GM13976 (cell line): Measurements from ENCODE around the gene KIF1A.

ENCODE experiments used
- DNase-seq: peaks from one replicate; pipeline ENCODE4 v3.0.0; 2012; ENCODE audit warnings: low spot score
- in situ Hi-C: fragments of 300-500 bp; cut with MboI; formaldehyde crosslinking; loops from one replicate; pipeline ENCODE4 v1.12.0; 2022; ENCODE audit warnings: low sequenced_read_pairs, mixed read lengths, inconsistent platforms; ENCODE audit not compliant: unreplicated experiment
- TF ChIP-seq, protein P1 (sequence below): IDR thresholded peaks from 2 replicates; pipeline ENCODE4 v1.5.1; 2012; ENCODE audit warnings: borderline replicate concordance, mild to moderate bottlenecking; ENCODE audit not compliant: insufficient read depth; ENCODE audit errors: extremely low read depth, missing control alignments, control extremely low read depth

KIF1A gene

DNA sequence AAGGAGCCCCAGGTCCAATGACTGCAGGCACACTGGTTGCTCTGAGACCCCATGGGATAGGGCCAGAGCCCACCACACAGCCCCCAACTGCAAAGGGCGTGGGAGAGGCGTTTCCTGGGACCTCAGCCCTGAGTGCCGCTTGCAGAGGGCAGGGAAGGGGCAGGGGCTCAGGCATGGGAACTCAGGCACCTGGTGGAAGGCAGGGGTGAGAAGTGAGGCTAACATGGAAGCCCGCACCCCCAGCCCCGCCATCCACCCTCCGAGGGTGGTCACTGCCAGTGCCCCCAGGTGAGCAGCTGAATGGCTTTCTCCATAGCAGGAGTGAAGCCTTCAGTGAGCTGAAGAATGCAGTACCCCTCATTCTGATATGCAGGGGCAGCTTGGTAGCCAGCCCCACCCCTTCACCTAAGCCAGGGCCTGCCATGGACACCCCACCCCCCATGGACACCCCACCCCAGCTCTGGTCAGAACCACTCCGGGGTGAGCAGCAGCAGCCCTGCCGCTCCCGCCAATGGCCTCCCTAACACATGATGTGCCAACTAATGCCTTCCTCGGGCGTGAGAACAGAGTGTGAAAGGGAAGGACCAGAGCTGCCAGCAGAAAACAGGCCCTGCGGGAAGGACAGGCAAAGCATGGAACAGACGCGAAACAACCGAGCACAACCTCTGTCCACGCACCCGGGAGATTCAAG, 6.6 kb downstream of the KIF1A start:
- TF ChIP-seq, protein P1, sequence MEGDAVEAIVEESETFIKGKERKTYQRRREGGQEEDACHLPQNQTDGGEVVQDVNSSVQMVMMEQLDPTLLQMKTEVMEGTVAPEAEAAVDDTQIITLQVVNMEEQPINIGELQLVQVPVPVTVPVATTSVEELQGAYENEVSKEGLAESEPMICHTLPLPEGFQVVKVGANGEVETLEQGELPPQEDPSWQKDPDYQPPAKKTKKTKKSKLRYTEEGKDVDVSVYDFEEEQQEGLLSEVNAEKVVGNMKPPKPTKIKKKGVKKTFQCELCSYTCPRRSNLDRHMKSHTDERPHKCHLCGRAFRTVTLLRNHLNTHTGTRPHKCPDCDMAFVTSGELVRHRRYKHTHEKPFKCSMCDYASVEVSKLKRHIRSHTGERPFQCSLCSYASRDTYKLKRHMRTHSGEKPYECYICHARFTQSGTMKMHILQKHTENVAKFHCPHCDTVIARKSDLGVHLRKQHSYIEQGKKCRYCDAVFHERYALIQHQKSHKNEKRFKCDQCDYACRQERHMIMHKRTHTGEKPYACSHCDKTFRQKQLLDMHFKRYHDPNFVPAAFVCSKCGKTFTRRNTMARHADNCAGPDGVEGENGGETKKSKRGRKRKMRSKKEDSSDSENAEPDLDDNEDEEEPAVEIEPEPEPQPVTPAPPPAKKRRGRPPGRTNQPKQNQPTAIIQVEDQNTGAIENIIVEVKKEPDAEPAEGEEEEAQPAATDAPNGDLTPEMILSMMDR, result no peak

DNA sequence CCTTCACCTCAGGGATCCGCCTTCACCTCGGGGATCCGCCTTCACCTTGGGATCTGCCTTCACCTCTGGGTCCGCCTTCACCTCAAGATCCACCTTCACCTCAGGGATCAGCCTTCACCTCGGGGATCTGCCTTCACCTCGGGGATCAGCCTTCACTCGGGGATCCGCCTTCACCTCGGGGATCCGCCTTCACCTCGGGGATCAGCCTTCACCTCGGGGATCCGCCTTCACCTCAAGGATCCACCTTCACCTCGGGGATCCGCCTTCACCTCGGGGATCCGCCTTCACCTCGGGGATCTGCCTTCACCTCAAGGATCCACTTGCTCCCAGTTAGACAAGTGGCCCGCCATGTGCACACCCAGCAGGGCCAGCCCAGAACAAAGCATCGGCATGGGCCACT, 7.3 kb downstream of the KIF1A start:
- DNase-seq, result no peak
- in situ Hi-C loops, result no loop called here
- TF ChIP-seq, protein P1, result no peak

More for the DNA sequence above, 6.6 kb downstream of the KIF1A start:
- DNase-seq, result no peak
- in situ Hi-C loops, result no loop called here

DNA sequence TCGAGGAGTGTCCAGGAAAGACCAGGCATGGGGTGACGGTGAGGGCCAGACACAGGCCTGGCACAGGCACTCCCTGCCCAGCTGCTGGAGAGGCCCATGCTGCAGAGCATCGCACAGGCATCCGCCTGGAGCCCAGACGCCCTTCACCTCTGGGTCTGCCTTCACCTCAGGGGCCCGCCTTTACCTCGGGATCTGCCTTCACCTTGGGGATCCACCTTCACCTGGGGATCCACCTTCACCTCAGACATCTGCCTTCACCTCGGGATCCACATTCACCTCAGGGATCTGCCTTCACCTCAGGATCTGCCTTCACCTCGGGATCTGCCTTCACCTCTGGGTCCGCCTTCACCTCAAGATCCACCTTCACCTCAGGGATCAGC, 7.7 kb downstream of the KIF1A start:
- DNase-seq, result no peak

DNA sequence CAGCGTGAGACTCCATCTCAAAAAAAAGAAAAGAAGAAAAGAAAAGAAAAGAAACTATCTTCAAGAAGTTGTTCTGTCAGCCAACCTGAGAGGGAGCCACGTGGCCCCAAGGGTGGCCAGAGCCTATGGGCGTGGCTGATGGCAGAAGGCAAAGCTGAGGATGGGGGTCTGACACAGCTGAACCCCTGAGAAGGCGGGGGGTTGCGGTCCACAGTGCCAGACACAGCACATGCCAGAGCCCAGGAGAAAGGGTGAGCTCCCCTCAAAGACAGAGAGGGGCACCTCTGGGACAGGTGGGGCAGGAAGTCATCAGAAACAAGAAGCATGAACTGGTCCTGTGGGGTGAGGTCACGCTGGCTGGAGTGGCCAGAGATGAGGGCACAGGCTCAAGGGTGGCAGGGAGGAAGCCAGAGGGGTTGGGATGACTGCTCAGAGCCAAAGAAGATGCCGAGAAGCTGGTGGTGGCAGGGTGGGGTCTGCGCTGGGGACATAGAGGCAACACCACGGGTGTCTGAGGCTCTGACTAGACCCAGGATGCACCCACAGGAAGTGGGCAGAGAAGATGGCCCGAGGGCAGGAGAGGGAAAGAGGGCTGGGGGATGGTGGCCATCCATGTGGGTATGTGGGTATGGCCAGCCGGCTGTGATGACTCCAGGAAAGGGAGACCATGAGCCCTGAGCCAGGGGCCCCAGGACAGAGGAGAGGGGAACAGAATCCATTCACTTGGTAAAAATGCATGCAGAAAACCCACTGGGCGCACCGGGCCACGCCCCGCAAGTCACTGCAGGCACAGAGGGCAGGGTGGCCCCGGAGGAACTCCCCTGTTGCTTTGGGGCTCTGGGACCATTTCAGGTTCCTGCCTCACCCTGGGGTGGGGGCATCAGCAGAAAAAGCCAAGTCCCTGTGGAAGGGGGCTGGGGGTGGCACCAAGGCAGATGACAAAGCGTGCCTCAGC, 8.4 kb downstream of the KIF1A start:
- in situ Hi-C loops, result no loop called here
- no peak for DNase-seq
- TF ChIP-seq, protein P1, result no peak

More for the DNA sequence above, 7.7 kb downstream of the KIF1A start:
- in situ Hi-C loops, result no loop called here
- TF ChIP-seq, protein P1, result no peak

DNA sequence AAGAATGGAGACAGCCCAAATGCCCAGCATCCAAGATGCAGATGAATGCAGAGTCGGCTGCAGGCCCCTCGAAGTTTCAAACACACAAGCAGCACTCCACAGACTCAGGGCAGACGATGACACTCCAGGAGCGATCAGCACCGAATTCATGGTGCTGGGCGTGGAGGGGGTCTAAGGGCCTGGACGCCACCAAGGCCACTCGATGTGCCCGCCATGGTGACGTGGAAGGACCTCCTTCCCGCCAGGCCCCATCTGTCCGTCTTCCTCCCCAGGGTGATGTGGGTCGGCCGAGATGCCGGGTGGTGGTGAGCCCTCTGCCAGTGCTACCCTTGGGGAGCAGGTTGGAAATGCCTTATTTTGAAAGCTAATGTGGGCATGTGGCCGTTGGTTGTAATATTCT, 9.4 kb downstream of the KIF1A start:
- TF ChIP-seq, protein P1, result no peak
- DNase-seq, result no peak
- in situ Hi-C loops, result no loop called here

DNA sequence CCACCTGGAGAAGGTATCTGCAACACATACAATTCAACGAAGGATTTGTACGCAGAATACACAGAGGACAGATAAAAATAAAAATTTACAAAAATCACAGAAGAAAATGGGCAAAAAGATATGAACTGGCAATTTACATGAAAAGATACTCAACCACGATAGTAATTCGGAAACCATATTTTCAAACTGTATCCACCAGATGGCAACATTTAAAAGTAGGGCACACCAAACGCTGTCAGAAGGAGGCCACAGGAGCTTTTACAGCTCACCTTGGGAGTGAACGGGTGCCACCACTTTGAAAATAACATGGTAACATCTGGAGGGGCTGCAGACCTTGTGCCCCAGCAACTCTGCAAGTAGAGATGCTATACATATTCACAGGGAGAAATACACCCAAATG, 9.8 kb downstream of the KIF1A start:
- TF ChIP-seq, protein P1, result no peak
- in situ Hi-C loops, result no loop called here
- no peak for DNase-seq
